ENCODE measurements around the gene AMIGO1.

The AMIGO1 gene

DNA sequence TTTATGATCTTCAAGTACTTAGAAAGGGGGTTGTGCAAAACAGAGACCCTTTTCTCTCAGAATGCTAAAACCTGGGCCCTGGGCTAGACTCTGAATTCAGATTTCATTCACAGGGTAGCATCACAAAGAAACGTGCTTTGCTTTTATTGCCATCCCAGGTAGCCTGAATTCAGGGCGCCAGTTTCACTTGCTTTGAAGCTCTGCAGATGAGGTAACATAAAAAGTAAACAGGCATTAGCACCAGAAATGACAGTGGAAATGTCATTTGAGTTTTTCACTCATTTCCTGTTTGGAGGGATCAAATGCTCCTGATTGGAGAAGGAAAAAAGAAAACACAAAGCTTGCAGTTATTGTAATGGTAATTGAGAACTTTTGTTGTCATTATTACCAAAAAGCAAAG lies 40.6 kb downstream of the AMIGO1 start:
- TF ChIP-seq CTCF (IDR thresholded peaks at IDR 0.05): no peak
- DNase-seq: no peak
- H3K4me1 Mint-ChIP-seq: peaks cover 9% of the 10 kb centered on the region
- H3K27me3 Mint-ChIP-seq (ENCODE audit: low read depth, poor library complexity): peaks cover 95% of the 10 kb centered on the region
- no peaks in the 10 kb centered on the region for H3K36me3 Mint-ChIP-seq (ENCODE audit: low read depth)
- no peak overlapping the region for H3K27ac Mint-ChIP-seq
- H3K4me3 Mint-ChIP-seq: no peak overlapping the region
- no peaks in the 10 kb centered on the region for H3K9me3 Mint-ChIP-seq

DNA sequence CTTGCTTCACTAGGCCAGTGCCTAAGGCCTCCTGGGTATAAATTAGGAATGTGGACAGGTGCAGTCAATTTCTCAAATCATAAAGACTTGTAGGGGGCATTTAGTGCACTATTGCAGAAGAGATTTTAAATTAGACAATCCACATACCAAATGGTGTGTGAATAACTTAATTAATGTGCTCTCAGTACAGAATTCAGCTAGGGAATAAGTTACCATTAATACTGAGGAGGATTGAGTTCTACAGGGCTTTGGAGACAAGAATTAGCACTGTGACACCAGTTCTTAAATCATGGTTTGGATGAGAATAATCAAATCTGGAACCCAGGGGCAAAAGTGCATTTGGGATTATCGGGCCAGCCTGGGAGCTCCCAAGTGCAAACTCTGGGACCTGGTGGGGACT lies 41.5 kb downstream of the AMIGO1 start:
- no peak overlapping the region for H3K4me3 Mint-ChIP-seq
- no peaks in the 10 kb centered on the region for H3K9me3 Mint-ChIP-seq
- no peaks in the 10 kb centered on the region for H3K36me3 Mint-ChIP-seq (ENCODE audit: low read depth)
- H3K4me1 Mint-ChIP-seq: peaks cover 9% of the 10 kb centered on the region
- no peak overlapping the region for H3K27ac Mint-ChIP-seq
- H3K27me3 Mint-ChIP-seq (ENCODE audit: low read depth, poor library complexity): peaks cover 95% of the 10 kb centered on the region
- TF ChIP-seq CTCF (IDR thresholded peaks at IDR 0.05): no peak
- no peak for DNase-seq

- DNase-seq: peak; percentile 39
- Mint-ChIP-seq H3K27me3 (ENCODE audit: low read depth, poor library complexity) (peaks cover 95% of the 10 kb centered on the region), H3K27ac (no peak overlapping the region), H3K4me1 (peaks cover 9% of the 10 kb centered on the region), H3K36me3 (ENCODE audit: low read depth) (no peaks in the 10 kb centered on the region), H3K4me3 (peak overlapping the region; percentile 79), H3K9me3 (no peaks in the 10 kb centered on the region)
- no peak for TF ChIP-seq CTCF (IDR thresholded peaks at IDR 0.05)
Measured at GRCh38 chr1:109467301-109467777, 42.2 kb downstream of the AMIGO1 start.

DNA sequence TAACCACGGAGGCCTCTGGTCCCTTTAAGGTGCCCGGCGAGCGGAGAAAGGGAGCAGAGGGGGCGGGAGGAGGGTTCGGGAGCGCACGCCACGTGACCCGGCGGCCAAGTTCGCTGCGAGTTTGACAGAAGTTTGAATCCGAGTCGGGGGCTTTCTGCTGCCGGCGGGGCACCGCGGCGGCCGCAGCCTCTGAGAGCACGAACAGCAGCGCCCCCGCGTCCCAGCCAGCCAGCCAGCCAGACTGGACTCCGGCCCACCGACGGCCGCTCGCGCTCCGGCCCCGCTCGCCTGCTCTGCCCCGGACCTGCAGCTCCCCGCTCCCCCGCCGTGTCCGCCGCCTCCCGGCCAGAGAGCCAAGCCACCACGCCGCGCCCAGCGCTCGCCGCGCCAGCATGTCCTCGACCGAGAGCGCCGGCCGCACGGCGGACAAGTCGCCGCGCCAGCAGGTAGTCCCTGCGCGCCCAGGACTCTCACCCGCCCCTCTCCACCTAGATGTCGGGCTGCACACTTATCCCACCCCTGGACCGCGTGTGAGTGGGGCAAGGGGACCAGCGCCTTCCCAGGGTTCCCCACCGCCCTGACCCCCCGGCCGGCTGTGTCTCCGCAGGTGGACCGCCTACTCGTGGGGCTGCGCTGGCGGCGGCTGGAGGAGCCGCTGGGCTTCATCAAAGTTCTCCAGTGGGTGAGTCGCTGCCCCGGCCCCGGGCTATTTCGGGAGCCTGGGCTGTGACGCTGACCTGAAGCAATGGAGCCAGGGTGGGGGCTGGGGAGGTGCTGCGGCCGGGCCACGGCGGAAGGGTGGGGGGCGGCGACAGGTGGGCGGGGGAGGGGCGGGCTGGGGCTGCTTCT lies 42.9 kb downstream of the AMIGO1 start, which contains the start of gene SYPL2:
SYPL2 (plus strand) TSS at position 95 of the 849 bp plus-strand sequence; CDS start at position 393, 298 bp downstream.
- peaks cover 99% of the 10 kb centered on the region for H3K27me3 Mint-ChIP-seq (ENCODE audit: low read depth, poor library complexity)
- H3K4me1 Mint-ChIP-seq: peaks cover 9% of the 10 kb centered on the region
- no peaks in the 10 kb centered on the region for H3K9me3 Mint-ChIP-seq
- no peak for TF ChIP-seq CTCF (IDR thresholded peaks at IDR 0.05)
- no peak within 1 kb of the TSS for H3K27ac Mint-ChIP-seq
- H3K4me3 Mint-ChIP-seq: peak within 1 kb of the TSS; percentile 79
- no peaks in the 10 kb centered on the region for H3K36me3 Mint-ChIP-seq (ENCODE audit: low read depth)
- peak; percentile 77 for DNase-seq

DNA sequence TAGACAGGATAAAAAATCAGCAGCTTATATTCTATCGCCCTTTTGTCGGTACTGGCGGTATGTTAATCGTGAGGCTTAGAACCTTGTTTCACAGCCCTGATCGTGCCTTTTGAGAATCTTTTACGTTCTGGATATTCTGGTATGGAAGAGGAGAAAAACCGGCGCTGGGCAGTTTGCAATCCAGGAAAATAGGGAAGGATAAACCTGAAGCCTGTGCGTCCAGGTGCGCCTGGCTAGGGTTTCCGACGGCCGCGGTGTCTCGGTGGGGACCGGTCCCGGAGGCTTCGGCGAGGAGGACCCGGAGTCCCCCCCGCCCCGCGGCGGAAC lies 43.4 kb downstream of the AMIGO1 start:
- H3K27me3 Mint-ChIP-seq (ENCODE audit: low read depth, poor library complexity): peaks cover 100% of the 10 kb centered on the region
- peak overlapping the region; percentile 79 for H3K4me3 Mint-ChIP-seq
- H3K4me1 Mint-ChIP-seq: peaks cover 9% of the 10 kb centered on the region
- no peak overlapping the region for H3K27ac Mint-ChIP-seq
- peaks cover 3% of the 10 kb centered on the region for H3K9me3 Mint-ChIP-seq
- H3K36me3 Mint-ChIP-seq (ENCODE audit: low read depth): no peaks in the 10 kb centered on the region
- DNase-seq: no peak
- no peak for TF ChIP-seq CTCF (IDR thresholded peaks at IDR 0.05)

DNA sequence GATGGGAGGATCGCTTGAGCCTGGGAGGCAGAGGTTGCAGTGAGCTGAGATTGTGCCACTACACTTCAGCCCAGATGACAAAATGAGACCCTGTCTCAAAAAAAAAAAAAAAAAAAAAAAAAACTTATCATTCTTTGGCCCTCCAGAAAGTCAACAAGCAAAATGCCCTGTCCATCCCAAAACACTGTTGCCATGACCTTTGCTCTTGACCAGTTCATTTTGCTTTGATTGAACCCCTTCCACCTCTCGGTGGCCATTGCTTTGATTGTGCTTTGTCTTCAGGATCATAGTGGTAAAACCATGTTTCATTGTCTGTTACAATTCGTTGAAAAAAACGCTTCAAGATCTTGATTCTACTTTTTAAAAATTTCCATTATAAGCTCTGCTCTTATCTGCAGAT lies 51.7 kb downstream of the AMIGO1 start:
- TF ChIP-seq CTCF (IDR thresholded peaks at IDR 0.05): no peak
- H3K4me1 Mint-ChIP-seq: no peaks in the 10 kb centered on the region

More for the DNA sequence above, 51.7 kb downstream of the AMIGO1 start:
- no peak for DNase-seq
- H3K4me3 Mint-ChIP-seq: no peak overlapping the region
- no peak overlapping the region for H3K27ac Mint-ChIP-seq
- peaks cover 53% of the 10 kb centered on the region for H3K9me3 Mint-ChIP-seq
- peaks cover 4% of the 10 kb centered on the region for H3K36me3 Mint-ChIP-seq (ENCODE audit: low read depth)
- peaks cover 49% of the 10 kb centered on the region for H3K27me3 Mint-ChIP-seq (ENCODE audit: low read depth, poor library complexity)
